WERI-Rb-1 (cell line): ENCODE measurements around the gene TTC28.
A peak's percentile ranks its signal among the peaks of the same experiment; 100 is the strongest.
"Not testable (repeated sequence)": the region's sequence is repeated elsewhere in the genome, so short reads cannot be mapped to it uniquely, and the experiment has no call there.

Source experiments
- DNase-seq: peaks from one replicate; pipeline ENCODE4 v3.0.0-alpha.2; 2020
- H3K27ac ChIP-seq: fragments of 250-450 bp; sonication (Bioruptor Pico); 2 replicates; pipeline ENCODE4 v1.5.1; 2020; ENCODE audit warnings: mild to moderate bottlenecking, moderate library complexity
- H3K27me3 ChIP-seq: fragments of 250-450 bp; sonication (Bioruptor Pico); 2 replicates; pipeline ENCODE4 v1.5.1; 2021; ENCODE audit warnings: mild to moderate bottlenecking, low read depth, moderate library complexity; ENCODE audit not compliant: insufficient read depth, severe bottlenecking
- H3K36me3 ChIP-seq: fragments of 250-450 bp; sonication (Bioruptor Pico); 2 replicates; pipeline ENCODE4 v1.5.1; 2020; ENCODE audit warnings: mild to moderate bottlenecking, moderate library complexity
- H3K4me3 ChIP-seq: 2 replicates; pipeline ENCODE4 v1.5.1; 2011; ENCODE audit warnings: low read depth, mild to moderate bottlenecking, control low read depth, low read length
- H3K9me3 ChIP-seq: fragments of 250-450 bp; sonication (Bioruptor Pico); 2 replicates; pipeline ENCODE4 v1.5.1; 2021; ENCODE audit warnings: mild to moderate bottlenecking, moderate library complexity; ENCODE audit not compliant: severe bottlenecking
- TF ChIP-seq, protein P1 (sequence below): IDR thresholded peaks from 2 replicates; pipeline ENCODE4 v1.5.1; 2011; ENCODE audit warnings: low read depth, mild to moderate bottlenecking, control low read depth, inconsistent platforms, low read length

The TTC28 gene

DNA sequence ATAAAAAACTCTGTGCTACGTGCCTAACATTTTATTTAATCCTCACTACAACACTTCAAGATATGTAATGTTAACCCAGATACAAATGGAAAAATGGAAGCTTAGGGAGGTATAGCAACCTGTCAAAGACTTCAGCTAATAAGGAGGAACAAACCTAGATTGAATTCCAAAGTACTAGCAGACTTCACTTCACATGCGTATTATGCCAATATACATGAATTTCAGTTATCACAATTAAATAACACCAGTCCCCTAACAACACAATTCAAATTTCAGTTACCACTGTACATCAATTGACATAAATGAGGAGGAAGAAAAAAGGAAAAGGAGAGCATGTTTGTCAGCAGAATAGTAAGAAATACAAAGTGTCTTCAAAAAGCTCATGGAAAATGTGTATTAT, 60.4 kb downstream of the TTC28 start:
- H3K27me3 ChIP-seq = no peaks in the 10 kb centered on the region
- no peaks in the 10 kb centered on the region; the same call in 1 of the 2 replicates for H3K36me3 ChIP-seq
- no peak overlapping the region for H3K4me3 ChIP-seq
- TF ChIP-seq, protein P1, sequence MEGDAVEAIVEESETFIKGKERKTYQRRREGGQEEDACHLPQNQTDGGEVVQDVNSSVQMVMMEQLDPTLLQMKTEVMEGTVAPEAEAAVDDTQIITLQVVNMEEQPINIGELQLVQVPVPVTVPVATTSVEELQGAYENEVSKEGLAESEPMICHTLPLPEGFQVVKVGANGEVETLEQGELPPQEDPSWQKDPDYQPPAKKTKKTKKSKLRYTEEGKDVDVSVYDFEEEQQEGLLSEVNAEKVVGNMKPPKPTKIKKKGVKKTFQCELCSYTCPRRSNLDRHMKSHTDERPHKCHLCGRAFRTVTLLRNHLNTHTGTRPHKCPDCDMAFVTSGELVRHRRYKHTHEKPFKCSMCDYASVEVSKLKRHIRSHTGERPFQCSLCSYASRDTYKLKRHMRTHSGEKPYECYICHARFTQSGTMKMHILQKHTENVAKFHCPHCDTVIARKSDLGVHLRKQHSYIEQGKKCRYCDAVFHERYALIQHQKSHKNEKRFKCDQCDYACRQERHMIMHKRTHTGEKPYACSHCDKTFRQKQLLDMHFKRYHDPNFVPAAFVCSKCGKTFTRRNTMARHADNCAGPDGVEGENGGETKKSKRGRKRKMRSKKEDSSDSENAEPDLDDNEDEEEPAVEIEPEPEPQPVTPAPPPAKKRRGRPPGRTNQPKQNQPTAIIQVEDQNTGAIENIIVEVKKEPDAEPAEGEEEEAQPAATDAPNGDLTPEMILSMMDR = no peak
- no peak for DNase-seq
- no peak overlapping the region for H3K27ac ChIP-seq
- no peaks in the 10 kb centered on the region for H3K9me3 ChIP-seq

DNA sequence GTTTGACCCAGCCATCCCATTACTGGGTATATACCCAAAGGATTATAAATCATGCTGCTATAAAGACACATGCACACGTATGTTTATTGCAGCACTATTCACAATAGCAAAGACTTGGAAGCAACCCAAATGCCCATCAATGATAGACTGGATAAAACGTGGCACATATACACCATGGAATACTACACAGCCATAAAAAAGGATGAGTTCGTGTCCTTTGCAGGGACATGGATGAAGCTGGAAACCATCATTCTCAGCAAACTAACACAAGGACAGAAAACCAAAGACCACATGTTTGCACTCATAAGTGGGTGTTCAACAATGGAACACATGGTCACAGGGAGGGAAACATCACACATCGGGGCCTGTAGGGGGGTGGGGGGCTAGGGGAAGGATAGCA, 64.2 kb downstream of the TTC28 start:
- H3K9me3 ChIP-seq, H3K36me3 ChIP-seq, DNase-seq: not testable (repeated sequence)

GRCh38 chr22:28609921-28610320, 69.7 kb downstream of the TTC28 start:
- Histone ChIP-seq H3K9me3 (no peaks in the 10 kb centered on the region), H3K27me3 (no peaks in the 10 kb centered on the region), H3K4me3 (no peak overlapping the region), H3K27ac (no peak overlapping the region), H3K36me3 (no peaks in the 10 kb centered on the region)
- DNase-seq = peak; percentile 12
- TF ChIP-seq, protein P1 = no peak

More for the DNA sequence above, 64.2 kb downstream of the TTC28 start:
- H3K27me3 ChIP-seq, H3K27ac ChIP-seq, H3K4me3 ChIP-seq: not testable (repeated sequence)

DNA sequence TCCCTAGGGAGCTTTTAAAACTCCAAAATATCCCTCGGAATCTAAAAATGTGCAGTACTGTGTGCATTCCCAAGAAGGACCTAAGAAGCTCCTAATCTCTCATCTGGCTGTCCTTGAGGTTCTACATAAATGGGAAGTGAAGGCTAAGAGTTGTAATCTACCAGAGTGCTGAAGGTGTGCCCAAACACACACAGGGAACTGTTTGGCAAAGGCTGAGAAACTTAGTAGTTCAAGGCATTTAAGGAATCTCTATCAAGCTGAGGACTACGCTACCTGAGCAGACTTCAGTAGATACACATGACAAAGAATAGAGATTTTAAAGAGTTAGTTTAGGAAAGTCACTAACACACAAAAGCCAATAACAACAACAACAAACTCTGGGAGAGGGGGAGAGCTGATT, 71.1 kb downstream of the TTC28 start:
- H3K4me3 ChIP-seq = no peak overlapping the region
- TF ChIP-seq, protein P1 = no peak
- no peaks in the 10 kb centered on the region for H3K27me3 ChIP-seq
- DNase-seq = no peak
- no peaks in the 10 kb centered on the region for H3K36me3 ChIP-seq
- H3K9me3 ChIP-seq = no peaks in the 10 kb centered on the region
- H3K27ac ChIP-seq = no peak overlapping the region

- no peaks in the 10 kb centered on the region for H3K36me3 ChIP-seq
- TF ChIP-seq, protein P1 = no peak
- no peak overlapping the region for H3K4me3 ChIP-seq
- no peak overlapping the region for H3K27ac ChIP-seq
- DNase-seq = no peak
- no peaks in the 10 kb centered on the region for H3K9me3 ChIP-seq
- no peaks in the 10 kb centered on the region for H3K27me3 ChIP-seq
Observed at GRCh38 chr22:28607795-28608194, 71.8 kb downstream of the TTC28 start.

DNA sequence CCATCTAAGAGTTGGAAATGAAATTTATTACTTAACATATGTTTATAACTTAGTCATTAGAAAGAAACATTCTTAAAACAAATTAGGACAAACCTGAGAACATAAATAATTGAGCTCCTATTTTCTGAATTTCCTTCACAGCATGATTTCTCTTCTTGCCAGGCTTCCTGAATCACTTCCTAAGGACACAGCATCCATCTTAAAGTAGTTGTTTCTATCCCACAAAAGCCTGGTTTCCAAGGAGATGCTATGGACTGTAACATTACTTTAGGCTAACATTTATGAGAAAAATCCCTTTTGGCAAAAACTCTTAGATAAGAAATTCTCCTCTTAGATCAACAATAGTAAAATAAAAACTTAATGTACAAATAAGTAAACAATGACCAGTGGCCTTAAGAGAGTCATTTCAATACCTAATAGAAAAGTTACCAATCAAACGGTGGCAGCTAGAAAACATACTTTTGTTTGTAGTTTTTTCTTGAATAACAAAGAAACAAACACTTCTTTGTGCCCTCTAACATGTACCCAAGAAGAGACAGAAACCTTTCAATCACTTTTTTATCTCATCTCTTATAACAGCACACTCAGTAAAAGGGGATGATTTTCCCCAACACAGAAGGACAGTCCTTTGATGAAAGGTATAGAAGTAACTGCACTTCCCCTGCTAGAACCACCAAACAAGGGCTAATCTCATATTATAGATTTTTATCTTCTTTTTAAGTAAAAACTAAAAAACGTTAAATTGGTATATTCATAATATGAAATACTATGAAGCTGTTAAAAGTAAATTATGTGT, 74.5 kb downstream of the TTC28 start:
- TF ChIP-seq, protein P1 = no peak
- Histone ChIP-seq H3K36me3 (no peaks in the 10 kb centered on the region), H3K27ac (no peak overlapping the region), H3K9me3 (no peaks in the 10 kb centered on the region), H3K27me3 (no peaks in the 10 kb centered on the region), H3K4me3 (no peak overlapping the region)
- DNase-seq = no peak
